Karpas-422 (cell line): ENCODE data around the gene WNT9B. TPM values are rescaled to one million over a fixed set of nuclear protein-coding genes. Genes with fewer than 3 reads are reported as not detected.

Experiments
- DNase-seq: peaks from one replicate; pipeline ENCODE4 v3.0.0-alpha.2; 2015
- H2AFZ ChIP-seq: fragments of 200-600 bp; sonication (generic); 2 replicates; pipeline ENCODE4 v1.6.1; 2014; ENCODE audit warnings: antibody characterized with exemption, low read length, mixed read lengths
- H3K27ac ChIP-seq: fragments of 200-600 bp; sonication (generic); 2 replicates; pipeline ENCODE4 v1.5.1; 2014; ENCODE audit warnings: mild to moderate bottlenecking, low read length, moderate library complexity
- H3K27me3 ChIP-seq: fragments of 200-600 bp; sonication (generic); 2 replicates; pipeline ENCODE4 v1.6.1; 2014; ENCODE audit warnings: low read length, mixed read lengths
- H3K36me3 ChIP-seq: fragments of 200-600 bp; sonication (generic); 2 replicates; pipeline ENCODE4 v1.6.1; 2014; ENCODE audit warnings: low read length, mixed read lengths; ENCODE audit not compliant: insufficient read depth
- H3K4me1 ChIP-seq: fragments of 200-600 bp; sonication (generic); 2 replicates; pipeline ENCODE4 v1.6.1; 2014; ENCODE audit warnings: mild to moderate bottlenecking, low read length, mixed read lengths
- H3K4me2 ChIP-seq: fragments of 200-600 bp; sonication (generic); 2 replicates; pipeline ENCODE4 v1.6.1; 2014; ENCODE audit warnings: low read length, low read depth, mild to moderate bottlenecking; ENCODE audit not compliant: poor library complexity, severe bottlenecking
- H3K4me3 ChIP-seq: fragments of 200-600 bp; sonication (generic); 2 replicates; pipeline ENCODE4 v1.5.1; 2014; ENCODE audit warnings: mild to moderate bottlenecking, antibody characterized with exemption, low read length, mixed read lengths
- H3K79me2 ChIP-seq: fragments of 200-600 bp; sonication (generic); 2 replicates; pipeline ENCODE4 v1.6.1; 2014; ENCODE audit warnings: mild to moderate bottlenecking, low read length, mixed read lengths
- H3K9ac ChIP-seq: fragments of 200-600 bp; sonication (generic); 2 replicates; pipeline ENCODE4 v1.6.0; 2014; ENCODE audit warnings: low read length
- H3K9me2 ChIP-seq: fragments of 200-600 bp; sonication (generic), shearing (Covaris generic); replicated peaks from 2 replicates; pipeline ENCODE4 v1.6.0; 2014; ENCODE audit warnings: mild to moderate bottlenecking, low read length, moderate library complexity; ENCODE audit not compliant: insufficient read depth
- H3K9me3 ChIP-seq: fragments of 300-700, 200-600 bp; sonication (generic); 2 replicates; pipeline ENCODE4 v1.6.1; 2014; ENCODE audit warnings: low read length, mixed read lengths
- H4K20me1 ChIP-seq: fragments of 200-600 bp; sonication (generic); 2 replicates; pipeline ENCODE4 v1.6.1; 2014; ENCODE audit warnings: mild to moderate bottlenecking, antibody characterized with exemption, low read length, low read depth; ENCODE audit not compliant: insufficient read depth
- total RNA-seq: library from RNA; depleted of rRNA; stranded (reverse); fragments of >200 nt; shearing (Covaris generic); gene quantifications from 2 replicates; pipeline ENCODE4 v1.2.3, GENCODE V29; 2014; ENCODE audit warnings: low replicate concordance

WNT9B gene
- total RNA-seq, 1 experiment from 2014 or later = not detected

DNA sequence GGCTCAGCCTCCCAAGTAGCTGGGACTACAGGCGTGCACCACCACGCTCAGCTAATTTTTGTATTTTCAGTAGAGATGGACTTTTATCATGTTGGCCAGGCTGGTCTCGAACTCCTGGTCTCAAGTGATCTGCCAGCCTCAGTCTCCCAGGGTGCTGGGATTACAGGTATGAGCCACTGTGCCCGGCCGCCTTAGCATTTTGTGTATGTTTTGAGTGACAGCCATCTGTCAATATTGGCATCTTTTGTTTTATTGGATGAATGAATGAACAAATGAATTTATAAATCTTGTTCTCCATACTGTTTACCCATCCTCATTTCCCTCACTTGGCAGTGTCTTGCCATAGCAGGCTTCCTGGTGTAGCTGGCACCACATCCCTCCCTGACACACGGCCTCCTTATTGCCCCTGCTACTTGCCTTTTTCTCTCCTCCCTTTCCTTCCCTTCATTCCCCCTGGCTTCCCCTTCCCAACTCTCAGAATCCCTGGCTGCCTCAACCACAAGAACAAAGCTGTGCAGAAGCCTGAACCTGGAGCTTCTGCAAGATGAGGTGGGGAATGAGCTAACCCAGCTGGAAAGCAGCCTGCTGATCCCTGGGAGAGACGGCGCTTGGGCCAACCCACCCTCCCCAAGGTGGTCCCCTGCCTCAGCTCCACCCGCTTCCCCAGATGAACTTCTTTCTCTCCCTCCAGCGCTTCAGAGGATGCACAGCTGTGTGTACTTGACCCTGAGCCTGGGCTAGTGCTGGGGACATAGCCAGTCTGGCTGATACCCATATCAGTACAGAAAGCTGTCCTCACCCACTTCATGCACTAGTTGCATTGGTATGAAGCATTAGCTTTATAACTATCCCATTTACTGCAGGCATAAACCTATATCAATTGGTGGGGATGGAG, 34.3 kb downstream of the WNT9B start:
- Histone ChIP-seq H3K4me1 (no peaks in the 10 kb centered on the region), H3K79me2 (no peaks in the 10 kb centered on the region), H3K27me3 (no peaks in the 10 kb centered on the region), H3K9ac (no peak overlapping the region), H3K4me3 (no peak overlapping the region), H3K9me2 (no peaks in the 10 kb centered on the region), H4K20me1 (no peaks in the 10 kb centered on the region), H3K9me3 (no peaks in the 10 kb centered on the region), H2AFZ (no peak overlapping the region), H3K27ac (no peak overlapping the region), H3K4me2 (no peak overlapping the region), H3K36me3 (no peaks in the 10 kb centered on the region)
- DNase-seq = no peak

- Histone ChIP-seq H3K4me2 (no peak overlapping the region), H3K27ac (no peak overlapping the region), H2AFZ (no peak overlapping the region), H3K27me3 (no peaks in the 10 kb centered on the region), H3K36me3 (no peaks in the 10 kb centered on the region), H3K9ac (no peak overlapping the region), H3K4me1 (no peaks in the 10 kb centered on the region), H3K4me3 (no peak overlapping the region), H4K20me1 (no peaks in the 10 kb centered on the region), H3K9me2 (no peaks in the 10 kb centered on the region), H3K79me2 (no peaks in the 10 kb centered on the region), H3K9me3 (no peaks in the 10 kb centered on the region)
- no peak for DNase-seq
Observed at GRCh38 chr17:46886310-46886663, 34.9 kb downstream of the WNT9B start.

DNA sequence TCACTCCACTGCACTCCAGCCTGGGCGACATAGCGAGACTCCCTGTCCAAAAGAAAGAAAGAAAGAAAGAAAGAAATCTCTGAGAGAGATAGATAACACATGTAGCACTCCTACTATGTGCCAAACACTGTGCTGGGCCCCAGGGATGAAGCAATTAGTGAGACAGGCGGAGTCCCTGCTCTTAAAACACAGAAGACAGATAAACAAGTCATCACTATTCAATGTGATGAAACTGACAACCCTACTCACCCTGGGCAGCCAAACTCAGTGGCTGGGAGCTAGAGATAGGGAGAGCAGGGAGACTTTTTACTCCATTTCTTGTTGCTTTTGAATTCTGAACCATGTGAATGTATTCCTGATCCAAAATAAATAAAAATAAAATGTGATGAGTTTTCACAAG, 36.3 kb downstream of the WNT9B start:
- no peaks in the 10 kb centered on the region for H3K27me3 ChIP-seq
- H3K9me3 ChIP-seq = no peaks in the 10 kb centered on the region
- no peak for DNase-seq
- no peak overlapping the region for H3K4me3 ChIP-seq
- H4K20me1 ChIP-seq = no peaks in the 10 kb centered on the region
- H3K79me2 ChIP-seq = no peaks in the 10 kb centered on the region
- no peaks in the 10 kb centered on the region for H3K4me1 ChIP-seq
- no peaks in the 10 kb centered on the region for H3K9me2 ChIP-seq
- H2AFZ ChIP-seq = no peak overlapping the region
- no peak overlapping the region for H3K27ac ChIP-seq
- no peak overlapping the region for H3K4me2 ChIP-seq
- H3K9ac ChIP-seq = no peak overlapping the region
- no peaks in the 10 kb centered on the region for H3K36me3 ChIP-seq

GRCh38 chr17:46888727-46889126, 37.3 kb downstream of the WNT9B start:
- no peaks in the 10 kb centered on the region for H3K9me3 ChIP-seq
- H4K20me1 ChIP-seq = no peaks in the 10 kb centered on the region
- H3K9me2 ChIP-seq = no peaks in the 10 kb centered on the region
- H3K27me3 ChIP-seq = no peaks in the 10 kb centered on the region
- no peak overlapping the region for H2AFZ ChIP-seq
- no peak overlapping the region for H3K27ac ChIP-seq
- no peak overlapping the region for H3K9ac ChIP-seq
- H3K79me2 ChIP-seq = no peaks in the 10 kb centered on the region
- no peak overlapping the region for H3K4me2 ChIP-seq
- no peaks in the 10 kb centered on the region for H3K4me1 ChIP-seq
- no peaks in the 10 kb centered on the region for H3K36me3 ChIP-seq
- no peak for DNase-seq
- no peak overlapping the region for H3K4me3 ChIP-seq

- H3K4me1 ChIP-seq = no peaks in the 10 kb centered on the region
- no peaks in the 10 kb centered on the region for H3K36me3 ChIP-seq
- H2AFZ ChIP-seq = no peak overlapping the region
- no peaks in the 10 kb centered on the region for H3K79me2 ChIP-seq
- DNase-seq = no peak
- H3K27me3 ChIP-seq = no peaks in the 10 kb centered on the region
- H3K27ac ChIP-seq = no peak overlapping the region
- H3K4me3 ChIP-seq = no peak overlapping the region
- H3K4me2 ChIP-seq = no peak overlapping the region
- no peaks in the 10 kb centered on the region for H3K9me2 ChIP-seq
- H4K20me1 ChIP-seq = no peaks in the 10 kb centered on the region
- no peaks in the 10 kb centered on the region for H3K9me3 ChIP-seq
- no peak overlapping the region for H3K9ac ChIP-seq
Observed at GRCh38 chr17:46889519-46889918, 38.1 kb downstream of the WNT9B start.

DNA sequence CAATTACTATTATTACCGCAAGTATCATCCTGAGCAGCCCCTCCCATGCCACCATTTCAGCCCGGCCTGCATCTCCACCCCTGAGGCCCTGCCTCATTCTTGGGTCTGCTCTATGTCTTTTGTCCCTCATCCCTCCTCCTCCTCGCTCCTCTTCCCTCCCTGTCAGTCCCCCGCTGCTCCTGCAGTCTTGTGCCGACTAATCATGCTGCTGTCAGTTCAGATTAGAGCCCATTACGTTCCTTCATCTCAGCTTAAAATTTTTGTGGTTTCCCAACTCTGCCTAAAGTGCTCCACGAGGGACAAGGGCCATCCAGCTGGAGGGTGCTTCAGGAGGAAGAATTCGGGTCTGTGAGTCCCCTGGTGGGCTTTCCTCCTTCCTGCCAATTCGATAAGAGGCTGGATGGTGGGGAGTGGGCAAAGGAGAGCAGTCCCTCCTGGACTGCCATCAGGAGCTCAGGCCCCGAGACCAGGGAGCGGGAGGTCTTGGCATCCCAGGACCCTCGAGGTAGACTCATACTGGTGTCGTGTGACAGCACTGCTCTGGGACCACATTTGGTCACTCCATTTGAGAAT, 38.7 kb downstream of the WNT9B start:
- Histone ChIP-seq H3K9me2 (no peaks in the 10 kb centered on the region), H3K4me3 (no peak overlapping the region)

DNA sequence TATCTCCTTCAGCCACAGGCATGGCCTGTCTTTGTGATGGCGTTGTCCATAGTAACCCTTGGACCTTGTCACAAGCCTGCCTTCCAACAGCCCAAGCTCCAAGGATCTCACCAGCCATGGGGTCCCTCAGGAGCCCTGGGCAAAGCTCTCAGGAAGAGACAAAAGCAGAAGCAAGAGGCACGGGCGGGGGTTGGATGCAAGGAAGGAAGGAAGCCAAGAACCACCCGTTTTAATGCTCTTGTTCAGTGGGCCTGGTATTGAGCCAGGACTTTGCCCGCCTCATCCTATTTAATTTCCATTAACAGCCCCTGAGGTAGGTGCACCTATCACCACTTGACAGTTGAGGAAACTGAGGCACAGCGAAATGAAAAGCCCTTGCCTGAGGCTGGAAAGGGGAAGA, 39.3 kb downstream of the WNT9B start:
- no peak for DNase-seq
- no peaks in the 10 kb centered on the region for H3K36me3 ChIP-seq
- no peak overlapping the region for H3K4me2 ChIP-seq
- no peaks in the 10 kb centered on the region for H3K9me3 ChIP-seq
- H3K4me1 ChIP-seq = no peaks in the 10 kb centered on the region
- no peaks in the 10 kb centered on the region for H4K20me1 ChIP-seq
- H3K9me2 ChIP-seq = no peaks in the 10 kb centered on the region
- no peaks in the 10 kb centered on the region for H3K79me2 ChIP-seq
- no peak overlapping the region for H3K27ac ChIP-seq
- no peak overlapping the region for H3K9ac ChIP-seq
- H3K4me3 ChIP-seq = no peak overlapping the region
- H2AFZ ChIP-seq = no peak overlapping the region
- H3K27me3 ChIP-seq = no peaks in the 10 kb centered on the region

More for the DNA sequence above, 38.7 kb downstream of the WNT9B start:
- no peak overlapping the region for H3K4me2 ChIP-seq
- no peaks in the 10 kb centered on the region for H3K9me3 ChIP-seq
- H3K4me1 ChIP-seq = no peaks in the 10 kb centered on the region
- no peak overlapping the region for H3K9ac ChIP-seq
- no peaks in the 10 kb centered on the region for H3K27me3 ChIP-seq
- no peak for DNase-seq
- no peaks in the 10 kb centered on the region for H3K36me3 ChIP-seq
- H4K20me1 ChIP-seq = no peaks in the 10 kb centered on the region
- H3K27ac ChIP-seq = no peak overlapping the region
- no peaks in the 10 kb centered on the region for H3K79me2 ChIP-seq
- no peak overlapping the region for H2AFZ ChIP-seq

DNA sequence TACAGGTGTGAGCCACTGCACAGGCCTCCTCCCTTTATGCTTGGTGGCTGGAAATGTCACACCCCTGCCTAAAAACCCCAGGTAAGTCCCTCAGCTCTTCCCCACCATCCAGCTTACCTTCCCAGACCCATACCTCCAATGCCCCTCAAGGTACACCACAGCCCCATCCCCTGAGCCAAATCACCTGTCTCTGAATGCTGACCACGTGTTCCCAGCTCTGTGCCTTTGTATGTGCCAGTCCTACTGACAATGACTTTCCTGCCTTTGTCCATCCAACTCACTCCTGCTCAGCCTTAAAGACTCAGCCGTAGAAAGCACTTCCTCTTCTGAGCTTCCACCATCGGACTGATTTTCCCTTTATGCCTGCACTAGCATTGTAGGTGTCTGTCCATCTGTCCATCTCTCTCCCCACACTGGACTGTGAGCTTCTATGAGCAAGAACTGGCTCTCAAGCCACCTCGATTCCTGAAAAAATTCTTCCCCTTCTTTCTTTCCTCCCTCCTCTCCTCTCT, 40.9 kb downstream of the WNT9B start:
- Histone ChIP-seq H3K4me3 (no peak overlapping the region), H3K79me2 (no peaks in the 10 kb centered on the region), H3K36me3 (no peaks in the 10 kb centered on the region), H3K27ac (no peak overlapping the region), H3K4me1 (no peaks in the 10 kb centered on the region), H2AFZ (no peak overlapping the region), H3K4me2 (no peak overlapping the region), H4K20me1 (no peaks in the 10 kb centered on the region), H3K9me2 (no peaks in the 10 kb centered on the region), H3K9ac (no peak overlapping the region), H3K27me3 (no peaks in the 10 kb centered on the region), H3K9me3 (no peaks in the 10 kb centered on the region)
- no peak for DNase-seq
